PFSK-1 (cell line): Measurements from ENCODE around the gene TSEN15.

Experiments
- FOXP2 ChIP-seq: optimal IDR thresholded peaks from 2 replicates; pipeline ENCODE3; 2011; ENCODE audit warnings: borderline replicate concordance, control low read depth, inconsistent platforms; ENCODE audit not compliant: insufficient read depth; ENCODE audit errors: extremely low read length, extremely low read depth
- POLR2AphosphoS5 ChIP-seq: IDR thresholded peaks from 2 replicates; pipeline ENCODE4 v1.6.1; 2012; ENCODE audit warnings: low read depth, mild to moderate bottlenecking, control low read depth, low read length, moderate library complexity
- REST ChIP-seq, 2 experiments: IDR thresholded peaks; 2 replicates each; pipeline versions ENCODE4 v1.6.1 to v1.8.0; 2011 to 2012; ENCODE audit warnings: low read depth in 2 of 2, low read length in 2 of 2, control low read depth in 1 of 2, inconsistent platforms in 1 of 2, mild to moderate bottlenecking in 1 of 2, moderate library complexity in 1 of 2; ENCODE audit not compliant: insufficient read depth in 1 of 2
- SIN3A ChIP-seq: IDR thresholded peaks from 2 replicates; pipeline ENCODE4 v1.6.1; 2012; ENCODE audit warnings: mild to moderate bottlenecking, low read length, moderate library complexity, borderline replicate concordance; ENCODE audit not compliant: insufficient read depth
- TAF1 ChIP-seq: IDR thresholded peaks from 2 replicates; pipeline ENCODE4 v1.6.1; 2012; ENCODE audit warnings: low read length, control low read depth, borderline replicate concordance; ENCODE audit not compliant: insufficient read depth

The TSEN15 gene

GRCh38 chr1:184051138-184051484 lies 419 bp upstream of the TSEN15 start:
- no peak for TF ChIP-seq POLR2AphosphoS5
- TF ChIP-seq SIN3A, result no peak
- TF ChIP-seq FOXP2, result no peak
- TF ChIP-seq TAF1, result no peak
- TF ChIP-seq REST (IDR thresholded peaks at IDR 0.05; ENCODE audit: insufficient read depth in 1 of 2, low read depth in 2 of 2, low read length in 2 of 2), result no peak

- TF ChIP-seq TAF1, result no peak
- TF ChIP-seq SIN3A, result no peak
- TF ChIP-seq REST (IDR thresholded peaks at IDR 0.05; ENCODE audit: insufficient read depth in 1 of 2, low read depth in 2 of 2, low read length in 2 of 2), result no peak
- no peak for TF ChIP-seq POLR2AphosphoS5
- TF ChIP-seq FOXP2, result no peak
These were observed 647 bp downstream of the TSEN15 start for GRCh38 chr1:184052194-184052559.

GRCh38 chr1:184052750-184053149 lies 1.2 kb downstream of the TSEN15 start:
- TF ChIP-seq TAF1, result no peak
- no peak for TF ChIP-seq POLR2AphosphoS5
- TF ChIP-seq FOXP2, result no peak
- TF ChIP-seq SIN3A, result no peak
- no peak for TF ChIP-seq REST (IDR thresholded peaks at IDR 0.05; ENCODE audit: insufficient read depth in 1 of 2, low read depth in 2 of 2, low read length in 2 of 2)

- TF ChIP-seq FOXP2 (no peak), POLR2AphosphoS5 (no peak)
These were observed 2.4 kb downstream of the TSEN15 start for GRCh38 chr1:184053881-184054280.

- TF ChIP-seq POLR2AphosphoS5 (no peak), REST (IDR thresholded peaks at IDR 0.05; ENCODE audit: insufficient read depth in 1 of 2, low read depth in 2 of 2, low read length in 2 of 2) (no peak), SIN3A (no peak), TAF1 (no peak), FOXP2 (no peak)
These were observed 5.5 kb downstream of the TSEN15 start for GRCh38 chr1:184056921-184057555.
